Immature natural killer cell (primary cell): ENCODE results near the gene JSRP1. TPM values are rescaled to one million over a fixed set of nuclear protein-coding genes. Genes with fewer than 3 reads are reported as not detected.

Experiments
- DNase-seq, 3 donors: peaks; one replicate each; pipeline ENCODE4 v3.0.0; 2022; ENCODE audit warnings: mixed read lengths in 1 of 3
- H3K27ac Mint-ChIP-seq, 6 donors: one replicate each; pipeline ENCODE4 v1.8.0; 2020; ENCODE audit warnings: mixed read lengths in 6 of 6, mild to moderate bottlenecking in 5 of 6, inconsistent platforms in 4 of 6, moderate library complexity in 3 of 6
- H3K27me3 Mint-ChIP-seq, 3 donors: one replicate each; pipeline ENCODE4 v1.8.0; 2020 to 2021; ENCODE audit warnings: low read depth in 3 of 3, mild to moderate bottlenecking in 3 of 3, mixed read lengths in 3 of 3, moderate library complexity in 3 of 3, inconsistent platforms in 1 of 3
- H3K36me3 Mint-ChIP-seq, 3 donors: one replicate each; pipeline ENCODE4 v1.8.0; 2020; ENCODE audit warnings: mixed read lengths in 3 of 3, inconsistent platforms in 2 of 3, mild to moderate bottlenecking in 2 of 3
- H3K4me1 Mint-ChIP-seq, 2 donors: one replicate each; pipeline ENCODE4 v1.8.0; 2020; ENCODE audit warnings: inconsistent platforms in 2 of 2, mild to moderate bottlenecking in 2 of 2, mixed read lengths in 2 of 2, moderate library complexity in 1 of 2
- H3K4me3 Mint-ChIP-seq, 5 donors: one replicate each; pipeline ENCODE4 v1.8.0; 2020; ENCODE audit warnings: mild to moderate bottlenecking in 5 of 5, mixed read lengths in 5 of 5, inconsistent platforms in 3 of 5, moderate library complexity in 3 of 5
- H3K9me3 Mint-ChIP-seq, 6 donors: one replicate each; pipeline ENCODE4 v1.8.0; 2020; ENCODE audit warnings: mild to moderate bottlenecking in 6 of 6, mixed read lengths in 6 of 6, inconsistent platforms in 4 of 6, moderate library complexity in 3 of 6
- polyA plus RNA-seq, 3 donors: library from polyadenylated mRNA; unstranded; fragments of 300-500 nt; fragmentation: Illumina TruSeq; gene quantifications; one replicate each; pipeline ENCODE4 v1.2.3, GENCODE V29; 2021

The JSRP1 gene
- polyA plus RNA-seq, 3 donors from 2014 or later: 0.94 TPM; not detected in 2

GRCh38 chr19:2277138-2277537, 20.9 kb upstream of the JSRP1 start:
- DNase-seq: no peak
- H3K27me3 Mint-ChIP-seq: peaks cover 38 to 42% (median 41%) of the 10 kb centered on the region in 3 donors
- peaks cover 32 to 40% of the 10 kb centered on the region in 2 donors for H3K4me1 Mint-ChIP-seq
- no peaks in the 10 kb centered on the region for H3K9me3 Mint-ChIP-seq
- H3K36me3 Mint-ChIP-seq: peaks cover 4 to 12% (median 7%) of the 10 kb centered on the region in 3 donors
- peak overlapping the region in 1 of 5 donors; percentile 49 for H3K4me3 Mint-ChIP-seq
- peak overlapping the region in 5 of 6 donors; percentile 39 to 75 (median 55) for H3K27ac Mint-ChIP-seq

GRCh38 chr19:2276429-2276986, 20.3 kb upstream of the JSRP1 start:
- Mint-ChIP-seq H3K4me3 (no peak overlapping the region), H3K9me3 (no peaks in the 10 kb centered on the region), H3K27me3 (peaks cover 38 to 40% (median 40%) of the 10 kb centered on the region in 3 donors), H3K36me3 (peaks cover 4 to 12% (median 10%) of the 10 kb centered on the region in 3 donors), H3K27ac (peak overlapping the region in 3 of 6 donors; percentile 46 to 72 (median 55)), H3K4me1 (peaks cover 31 to 39% of the 10 kb centered on the region in 2 donors)
- no peak for DNase-seq

- Mint-ChIP-seq H3K27me3 (peaks cover 39 to 41% (median 40%) of the 10 kb centered on the region in 3 donors), H3K4me1 (peaks cover 33 to 40% of the 10 kb centered on the region in 2 donors), H3K9me3 (no peaks in the 10 kb centered on the region)
Measured at GRCh38 chr19:2275588-2276428, 19.6 kb upstream of the JSRP1 start.

GRCh38 chr19:2274931-2275535, 18.8 kb upstream of the JSRP1 start:
- Mint-ChIP-seq H3K9me3 (no peaks in the 10 kb centered on the region), H3K4me3 (peak overlapping the region; percentile 15 to 45 (median 42)), H3K36me3 (peaks cover 4 to 12% (median 12%) of the 10 kb centered on the region in 3 donors), H3K27me3 (peaks cover 41 to 44% (median 41%) of the 10 kb centered on the region in 3 donors), H3K27ac (peak overlapping the region; percentile 51 to 85 (median 68)), H3K4me1 (peaks cover 33 to 35% of the 10 kb centered on the region in 2 donors)
- peak; percentile 43 to 63 (median 59) for DNase-seq

More at GRCh38 chr19:2275588-2276428, 19.6 kb upstream of the JSRP1 start:
- Mint-ChIP-seq H3K36me3 (peaks cover 4 to 12% (median 12%) of the 10 kb centered on the region in 3 donors), H3K4me3 (no peak overlapping the region), H3K27ac (no peak overlapping the region)
- no peak for DNase-seq

- H3K27me3 Mint-ChIP-seq: peaks cover 43 to 51% (median 44%) of the 10 kb centered on the region in 3 donors
- peaks cover 4 to 12% (median 12%) of the 10 kb centered on the region in 3 donors for H3K36me3 Mint-ChIP-seq
- peak overlapping the region; percentile 81 to 89 (median 88) for H3K27ac Mint-ChIP-seq
- DNase-seq: no peak
- H3K9me3 Mint-ChIP-seq: no peaks in the 10 kb centered on the region
- peaks cover 33 to 34% of the 10 kb centered on the region in 2 donors for H3K4me1 Mint-ChIP-seq
- H3K4me3 Mint-ChIP-seq: peak overlapping the region; percentile 66 to 77 (median 67)
Measured at GRCh38 chr19:2274185-2274711, 18.0 kb upstream of the JSRP1 start.

GRCh38 chr19:2273356-2274184, 17.4 kb upstream of the JSRP1 start:
- peaks cover 4 to 12% (median 12%) of the 10 kb centered on the region in 3 donors for H3K36me3 Mint-ChIP-seq

GRCh38 chr19:2271234-2272103, 15.3 kb upstream of the JSRP1 start:
- Mint-ChIP-seq H3K9me3 (no peaks in the 10 kb centered on the region), H3K27me3 (peaks cover 33 to 40% (median 40%) of the 10 kb centered on the region in 3 donors), H3K27ac (peak overlapping the region; percentile 83 to 94 (median 87)), H3K36me3 (peaks cover 0 to 12% (median 8%) of the 10 kb centered on the region in 3 donors), H3K4me3 (peak overlapping the region; percentile 77 to 90 (median 85)), H3K4me1 (peaks cover 34 to 35% of the 10 kb centered on the region in 2 donors)
- no peak for DNase-seq

More at GRCh38 chr19:2273356-2274184, 17.4 kb upstream of the JSRP1 start:
- Mint-ChIP-seq H3K4me3 (peak overlapping the region; percentile 66 to 77 (median 67)), H3K9me3 (no peaks in the 10 kb centered on the region), H3K27me3 (peaks cover 40 to 52% (median 45%) of the 10 kb centered on the region in 3 donors), H3K4me1 (peaks cover 35 to 36% of the 10 kb centered on the region in 2 donors), H3K27ac (peak overlapping the region; percentile 81 to 89 (median 88))
- peak; percentile 80 to 87 (median 83) for DNase-seq

GRCh38 chr19:2270423-2271233, 14.4 kb upstream of the JSRP1 start:
- no peaks in the 10 kb centered on the region for H3K9me3 Mint-ChIP-seq
- H3K27ac Mint-ChIP-seq: peak overlapping the region; percentile 57 to 89 (median 80)
- DNase-seq: peak; percentile 73 to 75 (median 74)
- peaks cover 34% of the 10 kb centered on the region in 2 donors for H3K4me1 Mint-ChIP-seq
- peaks cover 0 to 12% (median 8%) of the 10 kb centered on the region in 3 donors for H3K36me3 Mint-ChIP-seq
- H3K27me3 Mint-ChIP-seq: peaks cover 32 to 42% (median 40%) of the 10 kb centered on the region in 3 donors
- H3K4me3 Mint-ChIP-seq: peak overlapping the region; percentile 86 to 92 (median 90)

- DNase-seq: peak in 1 of 3 donors; percentile 28
- peaks cover 30 to 41% (median 39%) of the 10 kb centered on the region in 3 donors for H3K27me3 Mint-ChIP-seq
Measured at GRCh38 chr19:2270157-2270422, 13.9 kb upstream of the JSRP1 start.

GRCh38 chr19:2269244-2270156, 13.3 kb upstream of the JSRP1 start:
- DNase-seq: peak; percentile 100
- Mint-ChIP-seq H3K4me1 (peaks cover 28 to 29% of the 10 kb centered on the region in 2 donors), H3K27me3 (peaks cover 26 to 38% (median 34%) of the 10 kb centered on the region in 3 donors), H3K27ac (peak overlapping the region; percentile 82 to 95 (median 84)), H3K36me3 (peaks cover 0 to 12% (median 8%) of the 10 kb centered on the region in 3 donors), H3K4me3 (peak overlapping the region; percentile 86 to 92 (median 90)), H3K9me3 (no peaks in the 10 kb centered on the region)

More at GRCh38 chr19:2270157-2270422, 13.9 kb upstream of the JSRP1 start:
- Mint-ChIP-seq H3K4me1 (peaks cover 31 to 33% of the 10 kb centered on the region in 2 donors), H3K4me3 (peak overlapping the region; percentile 86 to 92 (median 90)), H3K27ac (peak overlapping the region; percentile 82 to 95 (median 84)), H3K9me3 (no peaks in the 10 kb centered on the region), H3K36me3 (peaks cover 0 to 12% (median 8%) of the 10 kb centered on the region in 3 donors)
